Measurements from ENCODE around the gene CRYAB. TPM values are rescaled to one million over a fixed set of nuclear protein-coding genes. Genes with fewer than 3 reads are reported as not detected.

CRYAB gene
- total RNA-seq, 2 experiments from 2014 or later, result not detected

- DNase-seq, result no peak
- ChIA-PET CTCF (interaction anchor here (1.1 to 1.2 kb wide), 3 partner anchors 8 to 283 kb away, joined by 3 to 4 read pairs (median 3); no protein-coding TSS in a partner anchor), POLR2A (interaction anchor here (1.8 to 2.9 kb wide), 5 partner anchors 10 to 267 kb away, joined by 5 to 26 read pairs (median 11); partner anchors contain the start of genes PPP2R1B, SDHD and TIMM8B)
- H3K27ac Mint-ChIP-seq, result peak overlapping the region; percentile 93
- H3K4me3 ChIP-seq (ENCODE audit: low read length), result no peak overlapping the region
- H3K9me3 Mint-ChIP-seq, result no peaks in the 10 kb centered on the region
- peaks cover 35% of the 10 kb centered on the region for H3K4me1 Mint-ChIP-seq (ENCODE audit: low read depth)
- peaks cover 32% of the 10 kb centered on the region for H3K36me3 ChIP-seq (ENCODE audit: insufficient read depth, low read length)
- H3K27me3 ChIP-seq (ENCODE audit: control insufficient read depth in 1 of 2, insufficient read depth in 2 of 2, low read length in 2 of 2), result no peaks in the 10 kb centered on the region
- peak overlapping the region; percentile 48 for H3K4me3 Mint-ChIP-seq
- no peak for TF ChIP-seq CTCF (IDR thresholded peaks at IDR 0.05)
- ATAC-seq (ENCODE audit: poor library complexity), result no peak
- H3K4me1 ChIP-seq (ENCODE audit: insufficient read depth, low read length), result peaks cover 19% of the 10 kb centered on the region
- H3K27me3 Mint-ChIP-seq, result no peaks in the 10 kb centered on the region
- H3K9me3 ChIP-seq (ENCODE audit: control insufficient read depth in 1 of 2, insufficient read depth in 1 of 2, low read length in 2 of 2), result no peaks in the 10 kb centered on the region
- H3K27ac ChIP-seq (ENCODE audit: low read depth in 1 of 2, low read length in 2 of 2), result no peak overlapping the region
- intact Hi-C loops (cut with DNase I, micrococcal nuclease), result loop anchor here in 1 of 2 experiments (2.0 to 5.0 kb wide), 3 partner anchors 103 to 1442 kb away; partner anchors contain the start of genes PPP2R1B and TTC12
- peaks cover 50% of the 10 kb centered on the region for H3K36me3 Mint-ChIP-seq (ENCODE audit: low read depth)
Observed at GRCh38 chr11:111870113-111870512, 41.5 kb downstream of the CRYAB start.

- ChIA-PET POLR2A (no interaction called here), CTCF (no interaction called here)
- H3K4me3 ChIP-seq (ENCODE audit: low read length), result no peak overlapping the region
- H3K27ac Mint-ChIP-seq, result no peak overlapping the region
- no peaks in the 10 kb centered on the region for H3K4me1 Mint-ChIP-seq (ENCODE audit: low read depth)
- H3K4me3 Mint-ChIP-seq, result no peak overlapping the region
- H3K27me3 Mint-ChIP-seq, result no peaks in the 10 kb centered on the region
- H3K4me1 ChIP-seq (ENCODE audit: insufficient read depth, low read length), result no peaks in the 10 kb centered on the region
- H3K9me3 Mint-ChIP-seq, result no peaks in the 10 kb centered on the region
- peaks cover 64% of the 10 kb centered on the region for H3K36me3 ChIP-seq (ENCODE audit: insufficient read depth, low read length)
- ATAC-seq (ENCODE audit: poor library complexity) (no peak), DNase-seq (no peak)
- no peak for TF ChIP-seq CTCF (IDR thresholded peaks at IDR 0.05)
- peaks cover 84% of the 10 kb centered on the region for H3K36me3 Mint-ChIP-seq (ENCODE audit: low read depth)
- no peak overlapping the region for H3K27ac ChIP-seq (ENCODE audit: low read depth in 1 of 2, low read length in 2 of 2)
- no peaks in the 10 kb centered on the region for H3K27me3 ChIP-seq (ENCODE audit: control insufficient read depth in 1 of 2, insufficient read depth in 2 of 2, low read length in 2 of 2)
- intact Hi-C loops (cut with DNase I, micrococcal nuclease), result no loop called here
- H3K9me3 ChIP-seq (ENCODE audit: control insufficient read depth in 1 of 2, insufficient read depth in 1 of 2, low read length in 2 of 2), result no peaks in the 10 kb centered on the region
Observed at GRCh38 chr11:111860257-111860656, 51.3 kb downstream of the CRYAB start.

Other genes starting within 250 kb of the CRYAB start
- 10 to 100 TPM; 34.5 to 39.2 TPM for gene PPP2R1B, start 145.4 kb downstream of the CRYAB start, total RNA-seq
- 10 to 100 TPM; 31.1 to 33.4 TPM for gene ALG9, start 40.2 kb downstream of the CRYAB start, total RNA-seq
- gene FDXACB1, start 32.6 kb downstream of the CRYAB start, total RNA-seq, result 1 to 10 TPM; 3.4 to 3.9 TPM
- 10 to 100 TPM; 18.7 to 21.0 TPM for gene CFAP68, start 32.2 kb downstream of the CRYAB start, total RNA-seq
- gene HSPB2, start 964 bp upstream of the CRYAB start, total RNA-seq, result not detected
- gene C11orf52, start 7.1 kb upstream of the CRYAB start, total RNA-seq, result not detected
- gene DIXDC1, start 25.6 kb upstream of the CRYAB start, total RNA-seq, result under 1 TPM; 0.78 to 0.85 TPM
- gene DLAT, start 113.6 kb upstream of the CRYAB start, total RNA-seq, result 10 to 100 TPM; 10.7 to 10.8 TPM
- not detected for gene PIH1D2, start 162.2 kb upstream of the CRYAB start, total RNA-seq
- 10 to 100 TPM; 14.8 to 16.0 TPM for gene NKAPD1, start 162.5 kb upstream of the CRYAB start, total RNA-seq
- 10 to 100 TPM in 1 of 2 experiments, 1 to 10 TPM in 1; 9.1 to 10.5 TPM for gene TIMM8B, start 175.0 kb upstream of the CRYAB start, total RNA-seq
- gene SDHD, start 175.1 kb upstream of the CRYAB start, total RNA-seq, result 10 to 100 TPM; 24.8 to 29.4 TPM